GM12878 (cell line): ENCODE measurements around the gene SLC4A2. TPM values are rescaled to one million over a fixed set of nuclear protein-coding genes. Genes with fewer than 3 reads are reported as not detected.

Experiments used
- ATAC-seq: fragments of 200-7000 bp; cut with Tn5 transposase; 3 replicates; pipeline ENCODE4 v1.9.1; 2020; ENCODE audit warnings: mild to moderate bottlenecking, moderate library complexity
- BruUV-seq: library from RNA; stranded (reverse); fragments of 400-500 nt; replicated peaks from 2 replicates; lab custom pipeline; 2021; lab: Mats Ljungman, UMichigan
- CTCF ChIA-PET: fragments of 300-600 bp; sonication (Branson Sonifier 250); formaldehyde crosslinking; extraction: SDS; loops from one replicate; lab custom pipeline; 2021; ENCODE audit warnings: inconsistent platforms; lab: Yijun Ruan, JAX
- POLR2A ChIA-PET: fragments of 350-600 bp; formaldehyde crosslinking; extraction: SDS; loops from one replicate; lab custom pipeline; 2021; ENCODE audit warnings: inconsistent platforms; lab: Charles Lee
- RAD21 ChIA-PET: fragments of 300-600 bp; sonication (Branson Sonifier 250); formaldehyde crosslinking; loops from one replicate; lab custom pipeline; 2023; ENCODE audit warnings: antibody characterized with exemption; ENCODE audit not compliant: unreplicated experiment; lab: Charles Lee
- SMC1A ChIA-PET: fragments of 300-600 bp; sonication (Branson Sonifier 250); formaldehyde crosslinking; loops from one replicate; lab custom pipeline; 2023; ENCODE audit not compliant: unreplicated experiment, uncharacterized antibody; lab: Charles Lee
- DNase-seq: peaks from one replicate; pipeline ENCODE4 v3.0.0-alpha.2; 2011; ENCODE audit warnings: low read depth, low spot score
- FAIRE-seq: peaks from 3 replicates; lab custom pipeline; 2011; peaks lifted over from hg19 to GRCh38; lab: Jason Lieb, UNC
- H2AFZ ChIP-seq: 2 replicates; pipeline ENCODE4 v1.6.0; 2011; ENCODE audit warnings: low read depth, low read length, control low read depth; ENCODE audit not compliant: control insufficient read depth
- H3K27ac ChIP-seq: 2 replicates; pipeline ENCODE4 v1.5.1; 2011; ENCODE audit warnings: control low read depth; ENCODE audit not compliant: control insufficient read depth, insufficient read depth
- H3K27me3 ChIP-seq, 2 experiments: replicated peaks in 1 of 2; 2 replicates each; pipeline versions ENCODE4 v1.6.0 to v1.6.1; 2011; ENCODE audit warnings: low read length in 1 of 2; ENCODE audit not compliant: control insufficient read depth in 2 of 2, insufficient read depth in 2 of 2
- H3K36me3 ChIP-seq, 2 experiments: 2 replicates each; pipeline ENCODE4 v1.5.1; 2011; ENCODE audit warnings: low read length in 1 of 2; ENCODE audit not compliant: control insufficient read depth in 2 of 2, insufficient read depth in 2 of 2
- H3K4me1 ChIP-seq: 2 replicates; pipeline ENCODE4 v1.6.1; 2011; ENCODE audit warnings: mild to moderate bottlenecking, low read length, moderate library complexity, mixed read lengths; ENCODE audit not compliant: control insufficient read depth, insufficient read depth
- H3K4me2 ChIP-seq: 2 replicates; pipeline ENCODE4 v1.6.0; 2011; ENCODE audit warnings: control low read depth; ENCODE audit not compliant: control insufficient read depth, insufficient read depth
- H3K4me3 ChIP-seq: fragments of 200-600 bp; sonication (generic); 2 replicates; pipeline ENCODE4 v1.5.1; 2016
- H3K79me2 ChIP-seq: 2 replicates; pipeline ENCODE4 v1.6.0; 2011; ENCODE audit warnings: low read length; ENCODE audit not compliant: control insufficient read depth, insufficient read depth
- H3K9ac ChIP-seq: 2 replicates; pipeline ENCODE4 v1.8.0; 2011; ENCODE audit warnings: low read length, control low read depth, mixed read lengths; ENCODE audit not compliant: control insufficient read depth, insufficient read depth
- H3K9me3 ChIP-seq: replicated peaks from 3 replicates; pipeline ENCODE4 v1.5.1; 2011; ENCODE audit warnings: mild to moderate bottlenecking, low read length; ENCODE audit not compliant: control insufficient read depth, insufficient read depth
- H4K20me1 ChIP-seq: 2 replicates; pipeline ENCODE4 v1.6.0; 2011; ENCODE audit not compliant: control insufficient read depth, insufficient read depth
- GABPA ChIP-seq: IDR thresholded peaks from 2 replicates; pipeline ENCODE4 v1.6.1; 2014; ENCODE audit warnings: antibody characterized with exemption, low read depth, mild to moderate bottlenecking, inconsistent platforms
- NKRF ChIP-seq: fragments of 450-650 bp; conservative IDR thresholded peaks from 2 replicates; pipeline ENCODE4 v1.6.1; 2017; ENCODE audit warnings: mild to moderate bottlenecking, moderate library complexity
- PAX8 ChIP-seq: fragments of 450-650 bp; IDR thresholded peaks from 2 replicates; pipeline ENCODE4 v1.6.1; 2017; ENCODE audit warnings: mild to moderate bottlenecking, moderate library complexity
- POLR2AphosphoS2 ChIP-seq: IDR thresholded peaks from 2 replicates; pipeline ENCODE4 v1.6.1; 2011; ENCODE audit warnings: low read depth, mild to moderate bottlenecking, low read length, improper control_type of control experiment, moderate library complexity
- RAD51 ChIP-seq: fragments of 450-650 bp; IDR thresholded peaks from 2 replicates; pipeline ENCODE4 v1.6.1; 2016; ENCODE audit warnings: moderate library complexity, mild to moderate bottlenecking, inconsistent platforms
- RUNX3 ChIP-seq: IDR thresholded peaks from 2 replicates; pipeline ENCODE4 v1.6.1; 2012; ENCODE audit warnings: low read length, inconsistent platforms
- STAT3 ChIP-seq: IDR thresholded peaks from 2 replicates; pipeline ENCODE4 v1.6.1; 2011; ENCODE audit warnings: low read depth, low read length, improper control_type of control experiment
- ZBTB11 ChIP-seq: fragments of 450-650 bp; formaldehyde crosslinking; IDR thresholded peaks from 2 replicates; pipeline ENCODE4 v1.5.0; 2022; ENCODE audit warnings: mild to moderate bottlenecking, missing genetic modification characterization
- WGBS: methylation state at CpG from one replicate; pipeline ENCODE4 v1.1.6; 2016; ENCODE audit warnings: low lambda C conversion rate; ENCODE audit not compliant: insufficient replicate concordance, insufficient coverage; ENCODE audit errors: missing lambda C conversion rate; 5-methylcytosine and 5-hydroxymethylcytosine counted together
- in situ Hi-C: fragments of 300-500 bp; cut with MboI; formaldehyde crosslinking; loops from 9 replicates; pipeline ENCODE4 v1.14.3; 2018; ENCODE audit warnings: mixed read lengths
- intact Hi-C: fragments of 100-400 bp; cut with micrococcal nuclease; formaldehyde crosslinking; loops from one replicate; pipeline ENCODE4 v1.14.2; 2022; ENCODE audit not compliant: unreplicated experiment
- polyA plus RNA-seq, 11 experiments: library from polyadenylated mRNA; depleted of rRNA in 4 of 11; unstranded in 6 of 11; stranded (reverse) in 5 of 11; fragments of >200 nt; fragmentation: Nextera tagmentation in 4 of 11; fragmentation: Illumina TruSeq in 1 of 11; extraction: Ambion mirVana in 4 of 11; extraction: Trizol in 1 of 11; gene quantifications; 1 replicate in 1 of 11; 2 replicates in 10 of 11; pipeline versions ENCODE4 v1.2.1 to v1.2.3, GENCODE V29; 2011 to 2016; ENCODE audit warnings: inconsistent platforms in 2 of 11, missing spikeins in 2 of 11, low read depth in 1 of 11
- total RNA-seq, 4 experiments: library from RNA; depleted of rRNA in 3 of 4; stranded (reverse); fragments of >200 nt in 3 of 4; fragmentation: Illumina TruSeq in 1 of 4; extraction: Trizol in 1 of 4; gene quantifications; 2 replicates each; pipeline versions ENCODE4 v1.2.1 to v1.2.3, GENCODE V29; 2013 to 2021

Gene SLC4A2
- total and polyA plus RNA-seq, 10 of the 15 experiments (the other 5 are each of a cell fraction or from before 2014, with no cell fraction given) = 2.7 to 78.6 (median 30.1) TPM

GRCh38 chr7:151119055-151119415 lies 59.6 kb downstream of the SLC4A2 start:
- POLR2A ChIA-PET = no interaction called here
- FAIRE-seq (no peak), DNase-seq (no peak), ATAC-seq (no peak)
- Histone ChIP-seq H4K20me1 (no peaks in the 10 kb centered on the region), H3K36me3 (peaks cover 3 to 21% of the 10 kb centered on the region in 2 experiments; a peak in 3 of 4 replicates), H3K9me3 (no peaks in the 10 kb centered on the region), H3K4me3 (no peak overlapping the region), H3K27me3 (no peaks in the 10 kb centered on the region), H3K4me2 (no peak overlapping the region), H3K27ac (no peak overlapping the region), H3K9ac (no peak overlapping the region), H3K79me2 (no peaks in the 10 kb centered on the region), H3K4me1 (no peaks in the 10 kb centered on the region), H2AFZ (no peak overlapping the region)
- intact Hi-C loops (no loop called here), in situ Hi-C loops (no loop called here)
- no TSS peak for BruUV-seq
- WGBS = 90% methylated on average over 13 of the region's 13 CpGs
- RAD21 ChIA-PET = no interaction called here
- SMC1A ChIA-PET = no interaction called here
- CTCF ChIA-PET = interaction anchor here (0.9 kb wide), 1 partner anchor 8 kb away, joined by 3 read pairs; no protein-coding TSS in a partner anchor
- TF ChIP-seq GABPA (no peak), STAT3 (no peak), ZBTB11 (CRISPR knock-in tag) (no peak), RUNX3 (no peak)

- ChIA-PET CTCF (interaction anchor here (0.6 to 1.4 kb wide), 3 partner anchors 12 to 124 kb away, joined by 3 to 4 read pairs (median 3); no protein-coding TSS in a partner anchor), SMC1A (no interaction called here), RAD21 (no interaction called here), POLR2A (no interaction called here)
- H3K27me3 ChIP-seq = no peaks in the 10 kb centered on the region
- H3K4me3 ChIP-seq = no peak overlapping the region
- 84% methylated on average over 22 of the region's 27 CpGs for WGBS
- no peaks in the 10 kb centered on the region for H3K9me3 ChIP-seq
- H3K36me3 ChIP-seq = peaks cover 4 to 26% of the 10 kb centered on the region in 2 experiments; a peak in 3 of 4 replicates
- no peak for ATAC-seq
- no peak overlapping the region for H3K27ac ChIP-seq
- intact Hi-C loops = no loop called here
- no peaks in the 10 kb centered on the region for H3K79me2 ChIP-seq
- H3K4me1 ChIP-seq = no peaks in the 10 kb centered on the region
- no peaks in the 10 kb centered on the region for H4K20me1 ChIP-seq
- H3K4me2 ChIP-seq = no peak overlapping the region
- no TSS peak for BruUV-seq
- no peak for FAIRE-seq
- in situ Hi-C loops = no loop called here
- H3K9ac ChIP-seq = no peak overlapping the region
- no peak overlapping the region for H2AFZ ChIP-seq
- DNase-seq = no peak
- no peak for TF ChIP-seq POLR2AphosphoS2
- no peak for TF ChIP-seq PAX8
- no peak for TF ChIP-seq RAD51
- TF ChIP-seq NKRF = no peak
Observed at GRCh38 chr7:151119902-151120301, 60.5 kb downstream of the SLC4A2 start.
